Fibroblast of lung (primary cell): ENCODE measurements around the gene PDE4DIP. TPM values are rescaled to one million over a fixed set of nuclear protein-coding genes. Genes with fewer than 3 reads are reported as not detected.
"Not testable (repeated sequence)": the region's sequence is repeated elsewhere in the genome, so short reads cannot be mapped to it uniquely, and the experiment has no call there.

Source experiments
- DNase-seq, 2 donors: peaks; one replicate each; pipeline versions ENCODE4 v3.0.0 to v3.0.0-alpha.2; 2010; ENCODE audit warnings: low read depth in 2 of 2
- H2AFZ ChIP-seq: 2 replicates; pipeline ENCODE4 v1.5.1; 2012; ENCODE audit warnings: low read length, control low read depth, inconsistent platforms
- H3K27ac ChIP-seq: 2 replicates; pipeline ENCODE4 v1.5.1; 2011; ENCODE audit warnings: low read length, control low read depth; ENCODE audit not compliant: insufficient read depth
- H3K27me3 ChIP-seq: 2 replicates; pipeline ENCODE4 v1.5.1; 2011; ENCODE audit warnings: mild to moderate bottlenecking, low read length; ENCODE audit not compliant: control insufficient read depth, insufficient read depth
- H3K36me3 ChIP-seq: 2 replicates; pipeline ENCODE4 v1.5.1; 2011; ENCODE audit warnings: low read length; ENCODE audit not compliant: control insufficient read depth, insufficient read depth
- H3K4me1 ChIP-seq: 2 replicates; pipeline ENCODE4 v1.5.1; 2011; ENCODE audit warnings: low read length; ENCODE audit not compliant: control insufficient read depth, insufficient read depth; ENCODE audit errors: extremely low read depth
- H3K4me2 ChIP-seq: 2 replicates; pipeline ENCODE4 v1.5.1; 2011; ENCODE audit warnings: low read length, control low read depth; ENCODE audit not compliant: insufficient read depth; ENCODE audit errors: extremely low read depth
- H3K4me3 ChIP-seq, 4 experiments: fragments of 200-600 bp in 1 of 4; sonication (generic) in 1 of 4; replicated peaks in 1 of 4; 2 replicates each; pipeline ENCODE4 v1.5.1; 2011 to 2016; ENCODE audit warnings: low read length in 4 of 4, low read depth in 3 of 4, mild to moderate bottlenecking in 3 of 4, control low read depth in 2 of 4, inconsistent platforms in 1 of 4, mixed read lengths in 1 of 4; ENCODE audit not compliant: insufficient read depth in 1 of 4; ENCODE audit errors: control extremely low read depth in 1 of 4
- H3K79me2 ChIP-seq: 2 replicates; pipeline ENCODE4 v1.5.1; 2012; ENCODE audit warnings: mild to moderate bottlenecking, low read length, inconsistent platforms; ENCODE audit not compliant: control insufficient read depth, insufficient read depth
- H3K9ac ChIP-seq: 2 replicates; pipeline ENCODE4 v1.5.1; 2011; ENCODE audit warnings: mild to moderate bottlenecking, low read length, control low read depth; ENCODE audit not compliant: insufficient read depth
- H3K9me3 ChIP-seq: 2 replicates; pipeline ENCODE4 v1.5.1; 2012; ENCODE audit warnings: low read depth, low read length; ENCODE audit not compliant: control insufficient read depth, insufficient read depth
- H4K20me1 ChIP-seq: 2 replicates; pipeline ENCODE4 v1.5.1; 2011; ENCODE audit warnings: low read length; ENCODE audit not compliant: control insufficient read depth, insufficient read depth; ENCODE audit errors: extremely low read depth
- polyA plus RNA-seq, 2 donors: library from polyadenylated mRNA; depleted of rRNA in 1 of 2; stranded (reverse) in 1 of 2; unstranded in 1 of 2; fragments of >200 nt; gene quantifications; 2 replicates each; pipeline ENCODE4 v1.2.1, GENCODE V29; 2011 to 2012; ENCODE audit warnings: missing spikeins in 1 of 2
- total RNA-seq: library from RNA; depleted of rRNA; stranded (reverse); fragments of >200 nt; gene quantifications from 2 replicates; pipeline ENCODE4 v1.2.1, GENCODE V29; 2014

The PDE4DIP gene
- total and polyA plus RNA-seq, 2 donors (not counting 1 experiment from before 2014, with no cell fraction given), result 121 to 259 TPM

DNA sequence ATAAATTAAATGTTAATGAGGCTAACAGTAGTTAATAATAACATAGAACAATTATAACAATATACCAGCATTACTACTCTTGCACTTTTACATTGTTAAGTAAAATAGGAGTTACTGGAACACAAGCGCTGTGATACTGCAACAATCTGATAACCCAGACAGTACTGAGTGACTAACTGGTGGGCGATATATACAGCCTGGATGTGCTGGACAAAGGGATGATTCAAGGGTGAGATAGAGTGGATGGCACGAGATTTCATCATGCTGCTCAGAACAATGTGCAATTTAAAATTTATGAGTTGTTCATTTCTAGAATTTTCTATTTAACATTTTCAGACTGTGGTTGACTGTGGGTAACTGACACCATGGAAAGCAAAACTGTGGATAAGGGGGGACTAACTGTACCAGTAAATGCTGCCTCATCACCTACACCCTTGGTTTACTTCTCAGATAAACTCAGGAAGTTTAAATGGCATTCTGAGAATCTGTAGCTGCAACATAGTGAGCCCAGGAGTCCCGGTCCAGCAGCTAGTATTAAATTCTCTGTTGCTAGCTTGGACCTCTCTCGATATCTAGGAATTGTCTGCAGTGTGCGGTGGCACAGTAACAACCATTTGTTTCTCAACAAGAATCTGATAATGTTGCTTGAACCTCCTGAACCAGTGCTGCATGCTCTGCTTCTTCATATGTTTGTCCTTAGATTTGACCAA, 24.9 kb downstream of the PDE4DIP start:
- H4K20me1 ChIP-seq, H2AFZ ChIP-seq, H3K79me2 ChIP-seq, H3K27ac ChIP-seq, H3K27me3 ChIP-seq, DNase-seq, H3K4me3 ChIP-seq, H3K4me1 ChIP-seq, H3K9me3 ChIP-seq, H3K36me3 ChIP-seq, H3K4me2 ChIP-seq, H3K9ac ChIP-seq: not testable (repeated sequence)

DNA sequence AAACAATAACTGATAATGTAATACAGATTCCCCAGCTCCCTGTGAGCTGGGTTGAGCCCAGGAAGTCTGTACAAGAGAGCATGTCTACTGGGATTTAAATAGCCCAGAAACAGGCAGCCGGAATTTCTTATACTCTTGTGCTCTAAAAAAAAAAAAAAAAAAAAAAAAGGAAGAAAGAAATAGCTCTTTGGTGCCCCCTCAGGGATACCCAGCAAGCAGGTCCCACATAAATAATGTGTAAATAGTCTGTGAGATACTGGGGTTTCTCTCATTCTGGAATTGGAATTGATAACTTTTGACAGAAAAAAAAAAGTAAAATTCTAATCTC, 25.4 kb downstream of the PDE4DIP start:
- H4K20me1 ChIP-seq, H3K36me3 ChIP-seq, H2AFZ ChIP-seq, H3K9ac ChIP-seq, H3K27ac ChIP-seq, H3K4me3 ChIP-seq, DNase-seq, H3K79me2 ChIP-seq, H3K4me1 ChIP-seq, H3K9me3 ChIP-seq, H3K27me3 ChIP-seq, H3K4me2 ChIP-seq: not testable (repeated sequence)

- not testable (repeated sequence) for H4K20me1 ChIP-seq, H3K9me3 ChIP-seq, H3K79me2 ChIP-seq, H3K4me3 ChIP-seq, H3K27ac ChIP-seq, H3K4me1 ChIP-seq, H3K27me3 ChIP-seq, H3K9ac ChIP-seq, H3K36me3 ChIP-seq, H2AFZ ChIP-seq, DNase-seq
- H3K4me2 ChIP-seq, result peak overlapping the region; percentile 25
Measured at GRCh38 chr1:148874408-148875388, 30.5 kb downstream of the PDE4DIP start.

DNA sequence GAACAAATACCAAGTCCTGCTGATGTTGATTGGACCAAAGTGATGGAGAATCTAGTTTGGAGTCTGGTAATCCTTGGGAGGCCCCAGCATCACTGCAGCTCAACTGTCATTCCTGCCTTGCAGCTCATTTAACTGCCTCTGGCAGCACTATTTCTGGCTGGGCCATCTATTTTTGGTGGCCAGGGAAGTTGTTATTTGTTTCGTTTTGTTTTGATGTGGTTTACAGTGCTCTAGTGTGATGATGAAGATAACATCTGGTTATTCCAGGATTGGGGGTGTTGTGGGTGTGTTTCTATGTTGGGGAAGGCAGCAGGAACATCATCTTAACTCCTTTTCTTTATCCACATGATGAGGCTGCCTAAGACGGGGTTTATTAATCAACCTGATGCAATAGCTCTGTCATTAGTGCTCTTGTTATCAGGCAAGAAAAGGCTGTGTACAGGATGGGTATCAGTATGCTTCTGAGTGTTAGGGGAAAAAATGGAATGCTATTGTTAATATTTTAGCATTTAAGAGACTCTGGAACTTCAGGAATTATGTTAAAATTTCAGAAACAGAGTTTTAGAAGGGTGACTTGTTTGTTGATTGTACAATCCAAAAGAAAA, 35.7 kb downstream of the PDE4DIP start:
- not testable (repeated sequence) for H2AFZ ChIP-seq, H3K9me3 ChIP-seq, DNase-seq, H3K79me2 ChIP-seq, H3K4me2 ChIP-seq, H3K36me3 ChIP-seq, H3K27ac ChIP-seq, H3K27me3 ChIP-seq, H3K4me1 ChIP-seq, H4K20me1 ChIP-seq, H3K4me3 ChIP-seq, H3K9ac ChIP-seq

DNA sequence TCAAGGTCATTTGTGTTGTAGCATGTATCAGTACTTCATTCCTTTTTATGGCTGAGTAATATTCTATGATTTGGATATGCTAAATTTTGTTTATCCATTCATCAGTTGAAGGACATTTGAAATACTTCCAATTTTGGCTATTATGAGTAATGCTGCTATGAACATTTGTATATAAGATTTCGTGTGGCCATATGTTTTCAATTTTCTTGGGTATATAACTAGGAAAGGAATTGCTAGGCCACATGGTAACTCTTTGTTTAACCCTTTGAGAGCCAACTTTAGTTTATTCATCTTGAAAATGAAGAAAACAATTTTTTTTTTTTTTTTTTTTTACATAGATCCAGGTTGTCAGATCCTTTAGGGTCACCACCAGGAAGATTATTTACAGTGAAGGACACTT, 37.0 kb downstream of the PDE4DIP start:
- H3K9me3 ChIP-seq, H3K4me3 ChIP-seq, H3K4me2 ChIP-seq, H3K9ac ChIP-seq, H2AFZ ChIP-seq, H3K27me3 ChIP-seq, H3K36me3 ChIP-seq, H3K79me2 ChIP-seq, H3K4me1 ChIP-seq, H4K20me1 ChIP-seq, DNase-seq, H3K27ac ChIP-seq: not testable (repeated sequence)

- H4K20me1 ChIP-seq, DNase-seq, H3K36me3 ChIP-seq, H2AFZ ChIP-seq, H3K9me3 ChIP-seq, H3K79me2 ChIP-seq, H3K4me1 ChIP-seq, H3K4me3 ChIP-seq, H3K27ac ChIP-seq, H3K4me2 ChIP-seq, H3K9ac ChIP-seq, H3K27me3 ChIP-seq: not testable (repeated sequence)
Measured at GRCh38 chr1:148885219-148885618, 41.0 kb downstream of the PDE4DIP start.
